Regular cardiac myocyte (primary cell): ENCODE results near the gene TMEM167A. TPM values are rescaled to one million over a fixed set of nuclear protein-coding genes. Genes with fewer than 3 reads are reported as not detected.

Experiments used
- total RNA-seq: library from RNA; depleted of rRNA; stranded (reverse); fragments of >200 nt; gene quantifications from 2 replicates; pipeline ENCODE4 v1.2.3, GENCODE V29; 2014

TMEM167A gene
- total RNA-seq: 74.1 and 91.3 TPM in 2 replicates

DNA sequence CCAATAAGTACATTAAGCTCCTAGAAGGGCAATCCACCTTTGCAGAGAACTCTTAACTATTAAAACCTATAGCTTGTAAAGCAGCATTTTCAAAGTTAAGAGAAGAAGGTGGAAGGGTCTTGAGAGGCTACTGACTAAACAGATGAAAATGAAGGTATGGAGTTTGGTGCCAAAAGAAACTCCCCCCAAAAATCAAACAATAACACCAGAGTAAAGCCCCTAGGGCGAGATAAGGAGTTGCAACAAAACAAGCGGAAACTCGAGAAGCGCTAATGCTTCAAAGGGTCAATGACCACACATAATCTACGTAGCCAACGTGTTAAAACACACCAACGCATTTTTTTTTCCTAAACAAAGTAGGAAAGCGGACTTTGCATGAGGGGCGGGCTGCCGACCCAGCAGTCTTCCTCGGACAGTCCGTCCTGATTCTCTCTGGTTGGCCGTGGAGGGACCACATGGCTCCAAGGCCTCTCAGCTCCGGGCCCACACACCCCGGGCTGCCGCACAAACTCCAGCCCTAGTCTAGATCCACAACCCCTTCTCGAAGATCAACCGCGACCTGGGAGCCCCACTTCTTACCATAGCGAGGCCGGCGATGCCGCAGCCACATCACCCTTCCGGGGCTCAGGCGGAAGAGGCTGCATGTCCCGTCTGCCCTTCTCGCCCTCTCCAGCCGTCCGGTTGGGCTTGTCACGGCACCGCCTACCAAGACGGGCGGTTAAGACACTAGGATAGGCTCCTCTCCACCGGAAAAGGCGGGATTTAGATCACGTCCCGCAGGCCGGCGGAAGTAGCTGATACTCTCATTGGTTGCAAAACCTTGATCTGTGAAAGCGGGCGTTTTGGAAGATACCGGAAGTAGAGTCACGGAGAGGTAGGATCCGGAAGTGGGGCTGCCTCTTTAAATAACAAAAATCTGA is at the start of gene TMEM167A, which contains the start of gene XRCC4:
Gene TMEM167A (minus strand): TSS at position 653 of the 920 bp plus-strand sequence. CDS start 71 bp downstream, at position 582.
Gene XRCC4 (plus strand): TSS at position 806 of the 920 bp plus-strand sequence. CDS start 27,373 bp downstream, outside the sequence.

Other genes starting within 250 kb of the TMEM167A start
- gene XRCC4, start 153 bp upstream of the TMEM167A start, total RNA-seq: 11.8 and 20.5 TPM in 2 replicates